HG02763 (cell line): ENCODE data around the gene ARHGAP33.
A peak's percentile ranks its signal among the peaks of the same experiment; 100 is the strongest.

Experiments
- ATAC-seq: cut with Tn5 transposase; IDR thresholded peaks from one replicate; pipeline ENCODE4 v1.9.1; 2021; ENCODE audit warnings: mild to moderate bottlenecking, moderate library complexity; ENCODE audit not compliant: unreplicated experiment

ARHGAP33 gene

GRCh38 chr19:35775298-35776101 is at the start of gene ARHGAP33:
Gene ARHGAP33, plus strand, starts transcription at chr19:35775564. Its CDS starts 95 bp downstream, at chr19:35775659.
- peak; percentile 95 for ATAC-seq

- no peak for ATAC-seq
Measured at GRCh38 chr19:35727053-35727955, 48.1 kb upstream of the ARHGAP33 start.

- no peak for ATAC-seq
Measured at GRCh38 chr19:35727956-35728706, 47.2 kb upstream of the ARHGAP33 start.

GRCh38 chr19:35729021-35729420 is 46.3 kb upstream of the ARHGAP33 start:
- ATAC-seq = no peak

- ATAC-seq = no peak
Measured at GRCh38 chr19:35729763-35730162, 45.6 kb upstream of the ARHGAP33 start.

- ATAC-seq = no peak
Measured at GRCh38 chr19:35730326-35730725, 45.0 kb upstream of the ARHGAP33 start.

GRCh38 chr19:35731353-35731752 is 44.0 kb upstream of the ARHGAP33 start:
- ATAC-seq = no peak

GRCh38 chr19:35731779-35732405 is 43.5 kb upstream of the ARHGAP33 start:
- no peak for ATAC-seq

GRCh38 chr19:35732540-35733179 is 42.7 kb upstream of the ARHGAP33 start:
- ATAC-seq = no peak

GRCh38 chr19:35733180-35734125 is 41.9 kb upstream of the ARHGAP33 start:
- no peak for ATAC-seq

- no peak for ATAC-seq
Measured at GRCh38 chr19:35734273-35734672, 41.1 kb upstream of the ARHGAP33 start.

GRCh38 chr19:35734889-35735288 is 40.5 kb upstream of the ARHGAP33 start:
- no peak for ATAC-seq

- ATAC-seq = no peak
Measured at GRCh38 chr19:35736913-35737886, 38.2 kb upstream of the ARHGAP33 start.

- no peak for ATAC-seq
Measured at GRCh38 chr19:35738021-35738886, 37.1 kb upstream of the ARHGAP33 start.

- ATAC-seq = no peak
Measured at GRCh38 chr19:35738887-35739229, 36.5 kb upstream of the ARHGAP33 start.

GRCh38 chr19:35739275-35740107 is 35.9 kb upstream of the ARHGAP33 start:
- no peak for ATAC-seq
